DND-41 (cell line): ENCODE measurements around the gene PAPLN.

Experiments used
- ATAC-seq: fragments of 200-7000 bp; cut with Tn5 transposase; 3 replicates; pipeline ENCODE4 v1.9.1; 2021; ENCODE audit warnings: low read depth; ENCODE audit not compliant: insufficient read depth
- DNase-seq: peaks from one replicate; pipeline ENCODE4 v3.0.0-alpha.2; 2020
- H2AFZ ChIP-seq: 2 replicates; pipeline ENCODE4 v1.6.0; 2012; ENCODE audit warnings: low read depth, low read length
- H3K27ac ChIP-seq: 2 replicates; pipeline ENCODE4 v1.5.1; 2012; ENCODE audit warnings: low read length, inconsistent platforms
- H3K27me3 ChIP-seq: fragments of 200-600 bp; sonication (generic); 2 replicates; pipeline ENCODE4 v1.6.0; 2012; ENCODE audit warnings: low read length, mild to moderate bottlenecking, inconsistent platforms; ENCODE audit not compliant: insufficient read depth, poor library complexity
- H3K36me3 ChIP-seq: 2 replicates; pipeline ENCODE4 v1.5.1; 2012; ENCODE audit warnings: low read length, inconsistent platforms; ENCODE audit not compliant: insufficient read depth
- H3K4me1 ChIP-seq: 2 replicates; pipeline ENCODE4 v1.5.1; 2012; ENCODE audit warnings: mild to moderate bottlenecking, low read length; ENCODE audit not compliant: insufficient read depth
- H3K4me2 ChIP-seq: 2 replicates; pipeline ENCODE4 v1.6.0; 2012; ENCODE audit warnings: mild to moderate bottlenecking, moderate library complexity, low read length, inconsistent platforms; ENCODE audit not compliant: insufficient read depth
- H3K4me3 ChIP-seq, 2 experiments: fragments of 200-600 bp in 1 of 2; shearing (Covaris generic) in 1 of 2; 2 replicates each; pipeline ENCODE4 v1.5.1; 2012 to 2016; ENCODE audit warnings: inconsistent platforms in 2 of 2, low read length in 2 of 2, mild to moderate bottlenecking in 2 of 2, low read depth in 1 of 2, moderate library complexity in 1 of 2
- H3K79me2 ChIP-seq: 2 replicates; pipeline ENCODE4 v1.6.0; 2012; ENCODE audit warnings: low read length, inconsistent platforms; ENCODE audit not compliant: insufficient read depth
- H3K9ac ChIP-seq: 2 replicates; pipeline ENCODE4 v1.6.0; 2012; ENCODE audit warnings: low read depth, mild to moderate bottlenecking, inconsistent platforms, low read length, moderate library complexity
- H3K9me3 ChIP-seq: 2 replicates; pipeline ENCODE4 v1.5.1; 2012; ENCODE audit warnings: low read length, moderate library complexity, mild to moderate bottlenecking, inconsistent platforms; ENCODE audit not compliant: insufficient read depth, severe bottlenecking
- H4K20me1 ChIP-seq: 2 replicates; pipeline ENCODE4 v1.6.0; 2012; ENCODE audit warnings: low read length; ENCODE audit not compliant: insufficient read depth
- EZH2 ChIP-seq: IDR thresholded peaks from 3 replicates; pipeline ENCODE4 v1.6.1; 2012; ENCODE audit warnings: borderline replicate concordance, low read depth, mild to moderate bottlenecking, moderate library complexity, low read length, inconsistent platforms; ENCODE audit not compliant: severe bottlenecking
- TF ChIP-seq, protein P1 (sequence below): IDR thresholded peaks from 2 replicates; pipeline ENCODE4 v1.5.1; 2012; ENCODE audit warnings: borderline replicate concordance, low read length, moderate library complexity, mild to moderate bottlenecking; ENCODE audit not compliant: poor library complexity, severe bottlenecking; ENCODE audit errors: extremely low read depth

The PAPLN gene

DNA sequence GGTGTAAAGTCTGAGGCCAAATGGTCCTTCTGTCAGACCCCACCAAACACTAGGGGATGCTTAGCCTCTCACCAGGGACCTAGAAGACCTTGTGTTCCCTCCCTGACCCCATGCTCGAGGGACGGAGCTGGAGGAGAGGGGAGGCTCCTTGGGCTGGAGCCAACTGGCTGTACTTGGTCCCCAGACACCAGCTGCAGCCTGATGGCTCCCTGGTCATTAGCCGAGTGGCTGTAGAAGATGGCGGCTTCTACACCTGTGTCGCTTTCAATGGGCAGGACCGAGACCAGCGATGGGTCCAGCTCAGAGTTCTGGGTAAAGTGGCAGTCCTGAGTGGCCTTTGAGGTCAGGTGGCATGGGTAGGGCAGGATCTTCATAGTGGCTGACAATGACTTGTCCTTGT, 29.0 kb downstream of the PAPLN start:
- Histone ChIP-seq H3K4me2 (no peak overlapping the region), H4K20me1 (no peaks in the 10 kb centered on the region), H3K36me3 (no peaks in the 10 kb centered on the region), H3K79me2 (no peaks in the 10 kb centered on the region), H2AFZ (no peak overlapping the region), H3K4me1 (no peaks in the 10 kb centered on the region), H3K27ac (no peak overlapping the region), H3K9ac (no peak overlapping the region), H3K4me3 (no peak overlapping the region), H3K9me3 (no peaks in the 10 kb centered on the region), H3K27me3 (no peaks in the 10 kb centered on the region)
- TF ChIP-seq EZH2, result no peak
- TF ChIP-seq, protein P1, sequence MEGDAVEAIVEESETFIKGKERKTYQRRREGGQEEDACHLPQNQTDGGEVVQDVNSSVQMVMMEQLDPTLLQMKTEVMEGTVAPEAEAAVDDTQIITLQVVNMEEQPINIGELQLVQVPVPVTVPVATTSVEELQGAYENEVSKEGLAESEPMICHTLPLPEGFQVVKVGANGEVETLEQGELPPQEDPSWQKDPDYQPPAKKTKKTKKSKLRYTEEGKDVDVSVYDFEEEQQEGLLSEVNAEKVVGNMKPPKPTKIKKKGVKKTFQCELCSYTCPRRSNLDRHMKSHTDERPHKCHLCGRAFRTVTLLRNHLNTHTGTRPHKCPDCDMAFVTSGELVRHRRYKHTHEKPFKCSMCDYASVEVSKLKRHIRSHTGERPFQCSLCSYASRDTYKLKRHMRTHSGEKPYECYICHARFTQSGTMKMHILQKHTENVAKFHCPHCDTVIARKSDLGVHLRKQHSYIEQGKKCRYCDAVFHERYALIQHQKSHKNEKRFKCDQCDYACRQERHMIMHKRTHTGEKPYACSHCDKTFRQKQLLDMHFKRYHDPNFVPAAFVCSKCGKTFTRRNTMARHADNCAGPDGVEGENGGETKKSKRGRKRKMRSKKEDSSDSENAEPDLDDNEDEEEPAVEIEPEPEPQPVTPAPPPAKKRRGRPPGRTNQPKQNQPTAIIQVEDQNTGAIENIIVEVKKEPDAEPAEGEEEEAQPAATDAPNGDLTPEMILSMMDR, result no peak
- DNase-seq (no peak), ATAC-seq (no peak)

DNA sequence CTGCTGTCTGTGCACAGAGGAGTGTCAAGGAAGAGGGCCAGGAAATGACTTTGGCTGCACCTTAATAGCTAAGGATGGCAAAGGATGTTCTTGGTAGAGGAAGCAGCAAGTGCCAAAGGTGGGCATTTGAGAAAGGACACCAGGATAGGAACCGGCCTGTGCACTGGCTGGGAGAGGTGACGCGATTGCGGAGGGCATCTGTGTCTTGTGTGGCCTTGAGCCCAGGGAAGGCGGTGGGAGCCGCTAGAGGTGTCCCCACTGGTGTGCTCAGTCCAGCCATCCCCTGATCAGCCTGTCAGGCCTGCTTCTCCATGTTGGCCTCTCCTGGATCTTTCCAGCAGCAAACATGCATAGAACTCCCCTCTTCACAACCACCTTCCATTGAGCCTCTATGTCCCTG, 30.2 kb downstream of the PAPLN start:
- Histone ChIP-seq H3K27me3 (no peaks in the 10 kb centered on the region), H3K36me3 (no peaks in the 10 kb centered on the region), H3K4me1 (no peaks in the 10 kb centered on the region), H3K79me2 (no peaks in the 10 kb centered on the region), H3K27ac (no peak overlapping the region), H4K20me1 (no peaks in the 10 kb centered on the region), H3K9me3 (no peaks in the 10 kb centered on the region), H3K4me3 (no peak overlapping the region), H2AFZ (no peak overlapping the region), H3K4me2 (no peak overlapping the region), H3K9ac (no peak overlapping the region)
- DNase-seq (no peak), ATAC-seq (no peak)
- TF ChIP-seq, protein P1, result no peak
- TF ChIP-seq EZH2, result no peak

DNA sequence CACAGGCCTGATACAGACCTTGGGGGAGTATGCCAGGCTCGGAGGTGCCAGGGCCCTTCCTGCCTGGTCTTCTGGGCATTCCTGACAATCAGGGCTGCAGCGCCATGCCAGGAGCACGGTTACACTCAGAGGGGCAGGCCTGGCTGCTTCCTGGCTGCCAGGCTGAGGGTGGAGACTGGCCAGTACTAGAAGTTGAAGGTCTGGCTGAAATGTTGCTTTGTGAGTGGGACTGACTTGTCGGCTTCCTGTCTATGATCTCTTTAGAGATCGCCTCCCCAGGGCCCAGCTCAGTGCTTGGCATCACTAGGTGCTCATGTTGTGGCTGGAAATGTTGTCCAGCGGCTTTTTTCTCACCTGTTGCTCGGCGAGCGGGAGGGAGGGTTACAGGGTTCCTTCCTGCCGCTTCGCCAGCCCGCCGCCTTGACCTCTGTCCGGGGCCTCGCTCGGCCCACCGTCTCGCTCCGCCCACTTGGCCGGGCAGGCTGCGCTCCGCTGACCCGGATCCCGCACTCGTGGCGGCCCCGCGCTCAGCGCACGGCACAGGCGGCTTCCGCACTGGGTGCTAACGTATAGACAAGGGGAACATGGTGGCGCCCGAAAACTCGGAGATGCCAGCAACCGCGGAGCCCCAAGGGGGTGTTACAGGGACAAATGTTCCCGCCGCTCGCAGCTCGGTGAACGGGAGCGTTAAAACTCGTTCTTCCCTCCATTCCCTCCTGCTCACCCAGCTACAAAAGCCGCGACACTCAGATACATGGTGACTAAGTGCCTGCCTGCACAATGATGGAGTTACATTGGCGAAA, 32.6 kb downstream of the PAPLN start:
- Histone ChIP-seq H3K4me2 (no peak overlapping the region), H3K79me2 (no peaks in the 10 kb centered on the region), H3K4me1 (no peaks in the 10 kb centered on the region), H3K9ac (no peak overlapping the region), H3K4me3 (no peak overlapping the region), H4K20me1 (no peaks in the 10 kb centered on the region), H3K36me3 (peaks cover 9% of the 10 kb centered on the region), H2AFZ (no peak overlapping the region), H3K27ac (no peak overlapping the region), H3K27me3 (no peaks in the 10 kb centered on the region), H3K9me3 (no peaks in the 10 kb centered on the region)
- DNase-seq, result no peak
- TF ChIP-seq, protein P1, result no peak
- TF ChIP-seq EZH2, result no peak
- 0 out of 3 replicates have a peak, but pooled peaks have one; percentile 10 for ATAC-seq

DNA sequence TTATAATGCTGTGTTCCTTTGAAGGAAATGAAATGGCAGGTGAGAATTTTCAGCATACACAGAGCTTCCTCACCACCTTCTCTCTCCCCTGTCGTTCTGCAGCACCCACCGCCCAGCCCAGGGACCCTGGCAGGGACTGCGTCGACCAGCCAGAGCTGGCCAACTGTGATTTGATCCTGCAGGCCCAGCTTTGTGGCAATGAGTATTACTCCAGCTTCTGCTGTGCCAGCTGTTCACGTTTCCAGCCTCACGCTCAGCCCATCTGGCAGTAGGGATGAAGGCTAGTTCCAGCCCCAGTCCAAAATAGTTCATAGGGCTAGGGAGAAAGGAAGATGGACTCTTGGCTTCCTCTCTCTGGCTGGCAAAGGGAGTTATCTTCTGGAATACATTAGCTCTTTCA, 35.1 kb downstream of the PAPLN start:
- Histone ChIP-seq H3K27me3 (no peaks in the 10 kb centered on the region), H4K20me1 (no peaks in the 10 kb centered on the region), H2AFZ (no peak overlapping the region), H3K9me3 (no peaks in the 10 kb centered on the region), H3K27ac (no peak overlapping the region), H3K36me3 (peaks cover 24% of the 10 kb centered on the region), H3K4me1 (no peaks in the 10 kb centered on the region), H3K4me2 (no peak overlapping the region), H3K4me3 (no peak overlapping the region), H3K79me2 (no peaks in the 10 kb centered on the region), H3K9ac (no peak overlapping the region)
- no peak for DNase-seq
- ATAC-seq, result no peak
- no peak for TF ChIP-seq EZH2
- TF ChIP-seq, protein P1, result no peak
